WTC11 (cell line): ENCODE measurements around the gene ZNF665. TPM values are rescaled to one million over a fixed set of nuclear protein-coding genes. Genes with fewer than 3 reads are reported as not detected.

Experiments used
- ATAC-seq: fragments of 200-7000 bp; cut with Tn5 transposase; 2 replicates; pipeline ENCODE4 v1.10.0; 2021; ENCODE audit warnings: mild to moderate bottlenecking, moderate library complexity
- CTCF ChIA-PET: fragments of 300-600 bp; sonication (Branson Sonifier 250); formaldehyde crosslinking; loops from one replicate; lab custom pipeline; 2021; ENCODE audit warnings: antibody characterized with exemption; lab: Charles Lee
- POLR2A ChIA-PET: fragments of 350-600 bp; sonication (Branson Sonifier 250); formaldehyde crosslinking; loops from one replicate; lab custom pipeline; 2021; ENCODE audit warnings: antibody characterized with exemption; lab: Charles Lee
- DNase-seq: peaks from one replicate; pipeline ENCODE4 v3.0.0; 2021; ENCODE audit warnings: low spot score
- H3K27ac Mint-ChIP-seq: 2 replicates; pipeline ENCODE4 v1.8.0; 2021; ENCODE audit warnings: mixed read lengths
- H3K27me3 Mint-ChIP-seq: 2 replicates; pipeline ENCODE4 v1.8.0; 2021; ENCODE audit warnings: low read depth, mild to moderate bottlenecking, moderate library complexity, mixed read lengths
- H3K36me3 Mint-ChIP-seq: 2 replicates; pipeline ENCODE4 v1.8.0; 2021; ENCODE audit warnings: mixed read lengths
- H3K4me1 Mint-ChIP-seq: 2 replicates; pipeline ENCODE4 v1.8.0; 2022; ENCODE audit warnings: mixed read lengths
- H3K4me3 Mint-ChIP-seq: 2 replicates; pipeline ENCODE4 v1.8.0; 2021; ENCODE audit warnings: mild to moderate bottlenecking, moderate library complexity, mixed read lengths
- H3K9me3 Mint-ChIP-seq: 2 replicates; pipeline ENCODE4 v1.8.0; 2021; ENCODE audit warnings: mixed read lengths
- ATF6 ChIP-seq: sonication (generic); formaldehyde crosslinking; IDR thresholded peaks from 2 replicates; pipeline ENCODE4 v1.8.1; 2023; ENCODE audit warnings: mild to moderate bottlenecking, missing genetic modification reagents
- CBFB ChIP-seq: sonication (generic); formaldehyde crosslinking; IDR thresholded peaks from 2 replicates; pipeline ENCODE4 v1.8.1; 2022; ENCODE audit warnings: mild to moderate bottlenecking, low read depth, missing genetic modification reagents
- ETV6 ChIP-seq: sonication (generic); formaldehyde crosslinking; IDR thresholded peaks from 2 replicates; pipeline ENCODE4 v1.8.1; 2022; ENCODE audit warnings: mild to moderate bottlenecking, missing genetic modification reagents
- FOXK1 ChIP-seq: sonication (generic); formaldehyde crosslinking; IDR thresholded peaks from 2 replicates; pipeline ENCODE4 v1.8.0; 2022; ENCODE audit warnings: mild to moderate bottlenecking, moderate library complexity, missing genetic modification reagents
- FOXP4 ChIP-seq: sonication (generic); formaldehyde crosslinking; IDR thresholded peaks from 2 replicates; pipeline ENCODE4 v1.8.0; 2022; ENCODE audit warnings: mild to moderate bottlenecking, missing genetic modification reagents
- HMGXB4 ChIP-seq: sonication (generic); formaldehyde crosslinking; IDR thresholded peaks from 2 replicates; pipeline ENCODE4 v1.8.1; 2023; ENCODE audit warnings: mild to moderate bottlenecking, moderate library complexity, missing genetic modification reagents
- KAT7 ChIP-seq: sonication (generic); formaldehyde crosslinking; IDR thresholded peaks from 2 replicates; pipeline ENCODE4 v1.8.1; 2023; ENCODE audit warnings: missing genetic modification reagents, mild to moderate bottlenecking, borderline replicate concordance
- NFATC4 ChIP-seq: fragments of 250-450 bp; sonication (Bioruptor Pico); IDR thresholded peaks from 2 replicates; pipeline ENCODE4 v1.9.0; 2021; ENCODE audit warnings: mild to moderate bottlenecking
- PRDM15 ChIP-seq: sonication (generic); formaldehyde crosslinking; IDR thresholded peaks from 2 replicates; pipeline ENCODE4 v1.8.0; 2022; ENCODE audit warnings: missing genetic modification reagents
- SMAD3 ChIP-seq: sonication (generic); formaldehyde crosslinking; IDR thresholded peaks from 2 replicates; pipeline ENCODE4 v1.8.0; 2022; ENCODE audit warnings: missing genetic modification reagents, mild to moderate bottlenecking, borderline replicate concordance
- SOX15 ChIP-seq: fragments of 250-450 bp; sonication (Bioruptor Pico); IDR thresholded peaks from 2 replicates; pipeline ENCODE4 v1.9.0; 2021; ENCODE audit warnings: mild to moderate bottlenecking
- TEAD4 ChIP-seq: sonication (generic); formaldehyde crosslinking; IDR thresholded peaks from 2 replicates; pipeline ENCODE4 v1.8.0; 2022; ENCODE audit warnings: mild to moderate bottlenecking, missing genetic modification reagents
- ZNF121 ChIP-seq: sonication (generic); formaldehyde crosslinking; IDR thresholded peaks from 2 replicates; pipeline ENCODE4 v1.8.0; 2023; ENCODE audit warnings: missing genetic modification reagents
- ZNF219 ChIP-seq: sonication (generic); formaldehyde crosslinking; IDR thresholded peaks from 2 replicates; pipeline ENCODE4 v1.8.0; 2023; ENCODE audit warnings: missing genetic modification reagents, mild to moderate bottlenecking, borderline replicate concordance
- ZNF263 ChIP-seq: sonication (generic); formaldehyde crosslinking; IDR thresholded peaks from 2 replicates; pipeline ENCODE4 v1.8.1; 2022; ENCODE audit warnings: low read depth, mild to moderate bottlenecking, moderate library complexity, missing genetic modification reagents
- ZNF317 ChIP-seq: sonication (generic); formaldehyde crosslinking; IDR thresholded peaks from 2 replicates; pipeline ENCODE4 v1.8.1; 2023; ENCODE audit warnings: low read depth, mild to moderate bottlenecking, moderate library complexity, missing genetic modification reagents, borderline replicate concordance
- ZNF416 ChIP-seq: fragments of 250-450 bp; sonication (Bioruptor Pico); IDR thresholded peaks from 2 replicates; pipeline ENCODE4 v1.9.0; 2021; ENCODE audit warnings: mild to moderate bottlenecking, inconsistent platforms
- ZNF532 ChIP-seq: fragments of 250-450 bp; sonication (Bioruptor Pico); IDR thresholded peaks from 2 replicates; pipeline ENCODE4 v1.9.0; 2021; ENCODE audit warnings: mild to moderate bottlenecking, borderline replicate concordance
- ZSCAN18 ChIP-seq: fragments of 250-450 bp; sonication (Bioruptor Pico); IDR thresholded peaks from 2 replicates; pipeline ENCODE4 v2.1.2; 2022; ENCODE audit warnings: mild to moderate bottlenecking, moderate library complexity
- total RNA-seq: library from RNA; stranded (reverse); gene quantifications from 3 replicates; pipeline ENCODE4 v1.2.3, GENCODE V29; 2021

The ZNF665 gene
- total RNA-seq, 1 experiment from 2014 or later = 7.5 TPM

- TF ChIP-seq ZNF532 (CRISPR knock-in tag) = no peak
- no peak for TF ChIP-seq ZSCAN18 (CRISPR knock-in tag)
- no peak for TF ChIP-seq ZNF416 (CRISPR knock-in tag)
- TF ChIP-seq FOXK1 (CRISPR knock-in tag) = no peak
- TF ChIP-seq SOX15 (CRISPR knock-in tag) = no peak
- TF ChIP-seq TEAD4 (CRISPR knock-in tag) = no peak
- no peak for TF ChIP-seq SMAD3
- TF ChIP-seq CBFB (CRISPR knock-in tag) = no peak
- TF ChIP-seq ZNF317 (CRISPR knock-in tag) = no peak
- no peak for TF ChIP-seq ETV6 (CRISPR knock-in tag)
- no peak for TF ChIP-seq NFATC4 (CRISPR knock-in tag)
- no peak for TF ChIP-seq ZNF219 (CRISPR knock-in tag)
- TF ChIP-seq FOXP4 (CRISPR knock-in tag) = no peak
- no peak for TF ChIP-seq KAT7
- no peak for TF ChIP-seq PRDM15 (CRISPR knock-in tag)
- no peak for TF ChIP-seq ZNF263
- TF ChIP-seq, all 79 proteins: peak for 0
Observed at GRCh38 chr19:53147645-53148044, 45.5 kb downstream of the ZNF665 start (continued).

DNA sequence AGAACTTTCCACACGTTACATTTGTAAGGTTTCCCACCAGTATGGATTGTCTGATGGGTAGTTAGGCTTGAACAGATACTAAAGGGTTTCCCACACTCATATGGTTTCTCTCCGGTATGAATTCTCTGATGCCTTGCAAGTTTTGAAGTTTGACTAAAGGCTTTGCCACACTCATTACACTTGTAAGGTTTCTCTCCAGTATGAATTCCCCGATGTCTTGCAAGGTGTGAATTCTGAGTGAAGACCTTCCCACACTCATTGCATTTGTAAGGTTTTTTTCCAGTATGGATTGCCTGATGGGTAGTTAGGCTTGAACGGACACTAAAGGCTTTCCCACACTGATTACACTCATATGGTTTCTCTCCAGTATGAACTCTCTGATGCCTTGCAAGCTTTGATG is 52.8 kb downstream of the ZNF665 start:
- no peaks in the 10 kb centered on the region for H3K4me1 Mint-ChIP-seq
- CTCF ChIA-PET = no interaction called here
- DNase-seq (no peak), ATAC-seq (no peak)
- POLR2A ChIA-PET = no interaction called here
- H3K36me3 Mint-ChIP-seq = peaks cover 73% of the 10 kb centered on the region
- TF ChIP-seq ZNF121 (CRISPR knock-in tag) = no peak
- no peak for TF ChIP-seq HMGXB4 (CRISPR knock-in tag)
- TF ChIP-seq PRDM15 (CRISPR knock-in tag) = no peak
- TF ChIP-seq ATF6 (CRISPR knock-in tag) = no peak
- H3K4me3 Mint-ChIP-seq = no peak overlapping the region
- peaks cover 70% of the 10 kb centered on the region for H3K9me3 Mint-ChIP-seq
- H3K27me3 Mint-ChIP-seq = peaks cover 24% of the 10 kb centered on the region
- H3K27ac Mint-ChIP-seq = no peak overlapping the region
